Non-pigmented ciliary epithelial cell (primary cell): ENCODE results near the gene HCN2.
"Not testable (repeated sequence)": the region's sequence is repeated elsewhere in the genome, so short reads cannot be mapped to it uniquely, and the experiment has no call there.

Experiments used
- DNase-seq: peaks from one replicate; pipeline ENCODE4 v3.0.0-alpha.2; 2010; ENCODE audit warnings: low read depth

The HCN2 gene

DNA sequence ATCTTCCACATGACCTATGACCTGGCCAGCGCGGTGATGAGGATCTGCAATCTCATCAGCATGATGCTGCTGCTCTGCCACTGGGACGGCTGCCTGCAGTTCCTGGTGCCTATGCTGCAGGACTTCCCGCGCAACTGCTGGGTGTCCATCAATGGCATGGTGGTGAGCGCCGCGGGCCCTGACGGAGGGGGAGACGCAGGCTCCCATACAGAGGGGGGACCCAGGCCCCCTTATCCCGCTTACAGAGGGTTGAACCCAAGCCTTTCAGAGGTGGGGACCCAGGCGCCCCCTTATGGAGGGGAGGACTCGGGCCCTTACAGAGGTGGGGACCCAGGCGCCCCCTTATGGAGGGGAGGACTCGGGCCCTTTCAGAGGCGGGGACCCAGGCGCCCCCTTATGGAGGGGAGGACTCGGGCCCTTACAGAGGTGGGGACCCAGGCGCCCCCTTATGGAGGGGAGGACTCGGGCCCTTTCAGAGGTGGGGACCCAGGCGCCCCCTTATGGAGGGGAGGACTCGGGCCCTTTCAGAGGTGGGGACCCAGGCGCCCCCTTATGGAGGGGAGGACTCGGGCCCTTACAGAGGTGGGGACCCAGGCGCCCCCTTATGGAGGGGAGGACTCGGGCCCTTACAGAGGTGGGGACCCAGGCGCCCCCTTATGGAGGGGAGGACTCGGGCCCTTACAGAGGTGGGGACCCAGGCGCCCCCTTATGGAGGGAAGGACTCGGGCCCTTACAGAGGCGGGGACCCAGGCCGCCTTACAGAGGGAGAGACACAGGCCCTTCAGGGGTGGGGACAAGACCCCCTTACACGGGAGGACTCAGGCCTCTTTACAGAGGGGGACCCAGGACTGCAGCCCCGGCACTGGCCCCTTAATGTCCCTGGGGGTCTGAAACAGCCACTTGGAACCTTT, 15.6 kb downstream of the HCN2 start:
- not testable (repeated sequence) for DNase-seq

DNA sequence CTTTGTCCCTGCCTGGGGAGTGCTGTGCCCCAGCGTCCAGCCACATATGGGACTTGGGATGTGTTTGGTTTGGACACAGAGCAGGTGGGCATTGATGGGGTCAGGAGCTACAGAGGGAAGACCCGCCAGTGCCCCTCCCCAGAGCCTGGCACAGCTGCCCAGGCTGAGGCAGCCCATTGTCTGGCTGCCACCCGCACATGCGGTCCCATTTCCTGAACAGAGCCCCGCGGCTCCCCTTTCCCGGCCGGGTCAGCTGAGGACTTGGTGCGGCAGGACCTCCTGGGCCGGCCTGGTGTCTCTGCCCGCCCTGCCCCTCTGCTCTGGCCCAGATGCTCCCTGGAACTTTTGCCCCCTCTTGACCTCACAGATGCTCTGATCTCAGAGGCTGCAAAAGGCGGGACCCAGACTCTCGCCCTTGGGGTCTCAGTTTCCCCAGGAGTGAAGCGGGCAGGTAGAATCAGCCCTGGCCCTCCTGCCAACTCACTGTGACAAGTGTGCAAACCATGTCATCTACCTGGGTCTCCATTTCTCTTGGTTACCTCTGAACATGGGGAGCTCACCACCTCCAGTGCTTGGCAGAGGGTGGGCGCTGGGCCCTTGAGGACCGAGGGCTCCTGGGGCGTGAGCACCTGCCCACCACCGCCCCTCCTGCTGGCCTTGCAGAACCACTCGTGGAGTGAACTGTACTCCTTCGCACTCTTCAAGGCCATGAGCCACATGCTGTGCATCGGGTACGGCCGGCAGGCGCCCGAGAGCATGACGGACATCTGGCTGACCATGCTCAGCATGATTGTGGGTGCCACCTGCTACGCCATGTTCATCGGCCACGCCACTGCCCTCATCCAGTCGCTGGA, 17.8 kb downstream of the HCN2 start:
- DNase-seq: no peak

DNA sequence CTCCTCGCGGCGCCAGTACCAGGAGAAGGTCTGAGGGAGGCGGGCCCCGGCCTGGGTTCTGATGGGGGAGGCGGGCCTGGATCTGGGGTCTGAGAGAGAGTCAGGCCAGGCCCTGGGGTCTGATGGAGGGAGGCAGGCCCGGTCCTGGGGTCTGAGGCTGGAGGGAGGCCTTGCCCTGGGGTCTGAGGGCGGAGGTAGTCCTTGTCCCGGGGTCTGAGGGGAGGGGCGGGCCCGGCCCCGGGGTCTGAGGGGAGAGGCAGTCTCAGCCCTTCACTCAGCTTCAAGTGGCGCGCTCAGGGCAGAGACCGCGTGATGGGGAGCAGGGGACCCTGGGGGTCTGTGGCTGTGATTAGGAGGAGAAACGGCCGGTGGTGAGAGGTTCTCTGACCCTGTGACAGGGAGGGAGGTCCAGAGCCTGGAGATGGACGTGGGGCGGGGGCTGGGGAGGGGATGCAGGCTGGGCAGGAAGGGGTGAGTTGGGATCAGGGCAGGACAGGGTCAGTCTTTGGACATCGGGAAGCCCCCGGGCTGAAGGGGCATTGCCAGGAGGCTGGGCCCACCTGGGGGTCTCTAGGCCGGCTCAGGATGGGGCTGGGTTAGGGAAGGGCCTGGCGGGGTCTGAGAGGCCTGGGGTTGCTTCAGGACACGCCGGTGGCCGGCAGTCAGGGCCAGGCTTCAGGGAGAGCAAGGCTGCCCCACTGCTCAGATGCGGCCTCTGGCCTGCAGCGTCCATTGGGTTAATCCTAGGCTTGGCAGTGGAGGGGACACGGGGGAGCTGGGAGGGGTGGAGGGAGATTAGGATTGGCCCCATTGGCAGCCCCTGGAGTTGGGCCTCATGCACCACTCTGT, 18.7 kb downstream of the HCN2 start:
- DNase-seq: no peak

DNA sequence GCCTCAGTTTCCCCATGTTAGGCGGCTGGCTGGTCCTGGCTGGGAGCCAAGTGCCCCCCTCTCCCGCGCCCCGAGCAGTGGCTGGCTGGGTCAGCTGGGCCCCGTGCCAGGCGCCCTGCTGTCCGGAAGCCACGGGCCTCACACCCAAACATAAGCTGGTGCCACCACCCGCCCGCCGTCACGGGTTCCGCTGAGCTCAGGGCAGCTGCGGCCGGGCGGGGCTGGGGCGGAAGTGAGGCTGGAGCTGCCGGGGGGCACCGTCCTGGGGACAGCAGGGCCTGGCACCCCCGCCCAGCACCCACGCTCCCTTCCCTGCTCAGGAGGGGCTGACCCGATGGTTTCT, 19.3 kb downstream of the HCN2 start:
- no peak for DNase-seq

DNA sequence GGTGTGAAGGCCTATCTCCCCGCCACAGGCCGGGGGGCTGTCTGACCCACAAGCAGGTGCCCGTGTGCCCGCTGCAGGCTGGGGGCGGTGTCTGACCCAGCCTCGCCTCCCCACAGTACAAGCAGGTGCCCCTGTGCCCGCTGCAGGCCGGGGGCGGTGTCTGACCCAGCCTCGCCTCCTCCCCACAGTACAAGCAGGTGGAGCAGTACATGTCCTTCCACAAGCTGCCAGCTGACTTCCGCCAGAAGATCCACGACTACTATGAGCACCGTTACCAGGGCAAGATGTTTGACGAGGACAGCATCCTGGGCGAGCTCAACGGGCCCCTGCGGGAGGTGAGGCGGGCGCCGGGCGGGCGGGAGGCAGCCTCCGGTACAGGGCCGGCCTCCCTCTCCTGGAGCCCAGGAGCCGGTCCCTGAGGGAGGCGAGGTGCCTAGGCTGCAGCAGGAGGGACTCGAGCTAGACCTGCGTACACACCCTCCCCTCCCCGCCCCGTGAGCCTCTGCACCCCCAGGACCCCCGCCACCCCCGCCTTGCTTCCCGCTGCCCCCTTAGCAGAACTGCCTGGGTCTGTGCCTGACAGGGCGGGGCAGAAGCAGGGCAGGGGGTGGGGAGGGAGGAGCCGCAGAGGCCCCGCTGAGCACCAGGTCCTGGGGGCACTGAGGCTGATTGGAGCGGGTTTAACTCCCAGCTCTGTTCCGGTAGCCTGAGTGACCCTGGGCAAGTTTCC, 20.6 kb downstream of the HCN2 start:
- no peak for DNase-seq

DNA sequence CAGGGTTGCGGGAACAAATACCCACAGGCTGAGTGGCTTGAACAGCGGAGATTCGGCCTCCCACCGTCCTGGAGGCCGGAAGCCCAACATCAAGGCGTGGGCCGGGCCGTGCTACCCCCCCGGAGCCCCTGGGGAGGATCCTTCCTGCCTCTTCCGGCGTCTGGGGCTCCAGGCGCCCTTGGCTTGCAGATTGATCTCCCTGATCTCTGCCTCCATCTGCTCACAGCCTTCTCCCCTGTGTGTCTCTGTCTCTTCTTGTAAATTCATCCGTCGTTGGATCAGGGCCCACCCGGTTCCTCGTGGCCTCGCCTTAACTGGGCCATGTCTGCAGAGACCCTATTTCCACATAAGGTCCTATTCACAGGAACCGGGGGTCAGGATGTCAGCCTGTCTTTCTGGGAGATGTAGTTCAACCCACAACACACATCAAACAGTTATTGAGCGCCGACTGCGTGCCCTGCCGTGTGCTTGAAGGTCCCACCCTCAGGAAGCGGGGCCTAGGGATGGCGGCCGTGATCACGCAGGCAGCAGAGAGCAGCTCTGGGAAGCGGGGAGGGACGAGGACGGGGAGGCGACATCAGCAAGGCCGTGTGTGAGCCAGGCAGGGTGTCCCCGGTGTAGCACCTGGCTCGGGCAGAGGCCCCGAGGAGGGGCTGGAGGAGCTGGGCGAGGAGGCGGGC, 21.3 kb downstream of the HCN2 start:
- peak; percentile 65 for DNase-seq

DNA sequence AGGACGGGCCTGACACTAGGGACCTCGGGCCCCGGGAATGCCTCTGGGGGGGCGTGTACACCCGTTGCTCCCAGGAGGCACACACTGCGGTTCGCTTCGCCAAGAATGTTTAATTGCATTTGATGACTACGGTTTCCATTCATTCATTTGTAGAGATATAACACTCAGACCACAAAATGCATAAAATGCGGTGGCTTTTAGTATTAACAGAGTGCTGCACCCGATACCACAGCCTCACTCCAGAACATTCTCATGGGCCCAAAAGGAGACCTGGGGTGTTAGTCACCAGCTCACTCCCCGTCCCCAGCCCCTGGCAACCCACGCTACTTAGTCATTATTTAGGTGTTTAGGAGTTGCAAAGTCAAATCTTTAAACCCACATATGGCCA, 21.8 kb downstream of the HCN2 start:
- DNase-seq: peak; percentile 96

DNA sequence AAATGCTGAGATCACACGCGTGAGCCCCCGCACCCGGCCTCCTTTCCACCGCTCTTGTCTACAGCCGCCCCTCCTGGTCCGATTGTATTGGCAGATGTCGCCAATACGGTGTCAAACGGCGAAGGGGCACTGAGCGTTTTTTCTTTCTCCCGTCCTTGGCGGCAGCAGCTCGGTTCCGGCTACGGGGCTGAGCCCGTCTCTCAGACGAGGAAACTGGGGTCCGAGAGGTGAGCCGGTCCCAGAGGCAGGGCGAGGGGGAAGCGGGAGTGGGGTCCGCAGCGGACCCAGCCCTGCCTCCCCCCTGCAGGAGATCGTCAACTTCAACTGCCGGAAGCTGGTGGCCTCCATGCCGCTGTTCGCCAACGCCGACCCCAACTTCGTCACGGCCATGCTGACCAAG, 23.3 kb downstream of the HCN2 start:
- no peak for DNase-seq

DNA sequence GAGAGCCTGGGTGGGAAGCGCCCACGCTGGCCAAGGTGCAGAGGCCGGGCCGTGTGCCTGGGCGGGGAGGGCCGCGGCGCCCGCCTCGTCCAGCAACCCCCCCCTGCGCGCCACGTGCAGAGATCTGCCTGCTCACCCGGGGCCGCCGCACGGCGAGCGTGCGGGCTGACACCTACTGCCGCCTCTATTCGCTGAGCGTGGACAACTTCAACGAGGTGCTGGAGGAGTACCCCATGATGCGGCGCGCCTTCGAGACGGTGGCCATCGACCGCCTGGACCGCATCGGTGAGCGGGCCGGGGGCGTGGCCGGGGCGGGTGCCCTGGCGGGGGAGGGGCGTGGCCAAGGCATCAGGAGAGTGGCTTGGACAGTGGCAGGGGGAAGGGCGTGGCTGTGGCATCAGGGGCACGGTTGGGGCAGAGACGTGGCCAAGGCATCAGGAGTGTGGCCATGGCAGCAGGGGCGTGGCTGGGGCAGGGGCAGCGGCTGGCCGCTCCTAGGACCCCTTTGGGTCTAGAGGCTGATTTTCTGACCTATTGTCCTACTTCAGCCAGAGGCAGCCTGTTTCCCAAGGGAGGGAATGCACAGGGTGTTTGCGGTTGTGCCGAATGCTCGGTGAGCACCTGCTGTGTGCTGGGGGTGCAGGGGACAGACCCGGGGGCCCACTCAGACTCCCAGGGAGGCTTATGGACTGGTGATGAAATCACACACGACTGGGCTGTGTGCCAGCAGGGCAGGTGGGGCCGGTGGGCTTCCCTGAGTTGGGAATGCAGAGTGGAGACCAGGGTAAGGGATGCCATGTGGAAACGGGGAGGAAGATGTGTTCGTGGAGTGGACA, 24.3 kb downstream of the HCN2 start:
- no peak for DNase-seq

DNA sequence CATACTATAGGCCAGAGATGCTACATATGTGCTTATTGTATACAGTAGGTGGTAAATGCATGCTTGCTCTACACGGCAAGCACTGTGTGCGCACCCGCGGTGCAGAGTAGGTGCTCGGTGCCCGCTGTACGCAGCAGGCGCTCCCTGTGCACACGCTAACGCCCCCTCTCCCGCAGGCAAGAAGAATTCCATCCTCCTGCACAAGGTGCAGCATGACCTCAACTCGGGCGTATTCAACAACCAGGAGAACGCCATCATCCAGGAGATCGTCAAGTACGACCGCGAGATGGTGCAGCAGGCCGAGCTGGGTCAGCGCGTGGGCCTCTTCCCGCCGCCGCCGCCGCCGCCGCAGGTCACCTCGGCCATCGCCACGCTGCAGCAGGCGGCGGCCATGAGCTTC, 25.9 kb downstream of the HCN2 start:
- no peak for DNase-seq

DNA sequence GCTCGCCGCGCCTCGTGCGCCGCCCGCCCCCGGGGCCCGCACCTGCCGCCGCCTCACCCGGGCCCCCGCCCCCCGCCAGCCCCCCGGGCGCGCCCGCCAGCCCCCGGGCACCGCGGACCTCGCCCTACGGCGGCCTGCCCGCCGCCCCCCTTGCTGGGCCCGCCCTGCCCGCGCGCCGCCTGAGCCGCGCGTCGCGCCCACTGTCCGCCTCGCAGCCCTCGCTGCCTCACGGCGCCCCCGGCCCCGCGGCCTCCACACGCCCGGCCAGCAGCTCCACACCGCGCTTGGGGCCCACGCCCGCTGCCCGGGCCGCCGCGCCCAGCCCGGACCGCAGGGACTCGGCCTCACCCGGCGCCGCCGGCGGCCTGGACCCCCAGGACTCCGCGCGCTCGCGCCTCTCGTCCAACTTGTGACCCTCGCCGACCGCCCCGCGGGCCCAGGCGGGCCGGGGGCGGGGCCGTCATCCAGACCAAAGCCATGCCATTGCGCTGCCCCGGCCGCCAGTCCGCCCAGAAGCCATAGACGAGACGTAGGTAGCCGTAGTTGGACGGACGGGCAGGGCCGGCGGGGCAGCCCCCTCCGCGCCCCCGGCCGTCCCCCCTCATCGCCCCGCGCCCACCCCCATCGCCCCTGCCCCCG, 26.5 kb downstream of the HCN2 start:
- no peak for DNase-seq

DNA sequence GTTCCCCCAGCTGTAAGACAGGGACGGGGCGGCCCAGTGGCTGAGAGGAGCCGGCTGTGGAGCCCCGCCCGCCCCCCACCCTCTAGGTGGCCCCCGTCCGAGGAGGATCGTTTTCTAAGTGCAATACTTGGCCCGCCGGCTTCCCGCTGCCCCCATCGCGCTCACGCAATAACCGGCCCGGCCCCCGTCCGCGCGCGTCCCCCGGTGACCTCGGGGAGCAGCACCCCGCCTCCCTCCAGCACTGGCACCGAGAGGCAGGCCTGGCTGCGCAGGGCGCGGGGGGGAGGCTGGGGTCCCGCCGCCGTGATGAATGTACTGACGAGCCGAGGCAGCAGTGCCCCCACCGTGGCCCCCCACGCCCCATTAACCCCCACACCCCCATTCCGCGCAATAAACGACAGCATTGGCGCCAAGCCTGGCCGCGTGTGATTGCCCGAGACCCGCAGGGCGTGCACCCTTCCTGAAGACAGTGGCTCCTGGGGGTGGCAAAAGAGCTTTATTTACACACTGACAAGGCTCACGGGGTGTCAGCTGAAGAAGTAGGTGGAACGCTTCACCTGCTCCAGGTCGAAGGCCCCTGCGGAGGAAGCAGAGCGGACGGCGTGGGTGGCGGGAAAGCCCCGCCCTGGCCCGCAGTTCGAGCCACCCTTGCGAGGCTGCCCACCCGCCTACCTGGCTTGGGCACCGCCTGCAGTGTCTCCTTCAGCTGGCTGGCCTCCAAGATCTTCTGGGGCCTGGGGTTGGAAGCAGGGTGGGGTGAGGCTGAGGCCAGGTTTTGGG, 27.3 kb downstream of the HCN2 start:
- DNase-seq: no peak

DNA sequence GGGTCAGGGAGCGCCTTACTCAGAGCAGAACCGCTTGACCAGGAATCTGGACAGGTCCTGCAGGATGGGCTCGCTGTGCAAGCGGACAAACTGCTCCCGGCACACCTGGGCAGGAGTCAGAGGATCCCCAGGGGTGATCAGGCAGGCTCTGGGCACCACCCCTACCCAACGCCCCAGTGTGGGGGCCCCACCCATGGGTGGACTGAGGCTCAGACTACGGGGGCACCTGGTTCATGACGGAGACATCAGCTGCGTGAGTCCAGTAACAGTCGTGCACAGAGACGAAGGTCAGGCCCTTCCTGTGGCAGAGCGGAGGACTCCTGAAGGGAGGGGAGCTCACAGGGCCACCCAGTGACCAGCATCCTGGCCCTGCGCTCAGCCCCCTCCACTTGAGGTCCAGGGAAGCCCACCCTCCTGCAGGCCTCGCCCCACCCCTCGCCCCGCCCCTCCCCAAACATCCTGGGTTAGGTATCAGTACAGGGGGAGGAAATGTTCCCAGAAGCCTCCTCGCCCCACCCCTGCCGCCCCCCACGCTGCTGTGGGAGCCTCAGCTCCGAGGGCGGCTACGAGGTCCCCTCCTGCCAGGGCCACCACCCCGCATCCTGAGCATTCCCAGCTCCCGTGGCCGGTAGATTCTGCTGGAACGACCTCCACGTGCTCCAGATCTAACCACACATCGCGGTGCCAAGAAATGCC, 28.0 kb downstream of the HCN2 start:
- no peak for DNase-seq

DNA sequence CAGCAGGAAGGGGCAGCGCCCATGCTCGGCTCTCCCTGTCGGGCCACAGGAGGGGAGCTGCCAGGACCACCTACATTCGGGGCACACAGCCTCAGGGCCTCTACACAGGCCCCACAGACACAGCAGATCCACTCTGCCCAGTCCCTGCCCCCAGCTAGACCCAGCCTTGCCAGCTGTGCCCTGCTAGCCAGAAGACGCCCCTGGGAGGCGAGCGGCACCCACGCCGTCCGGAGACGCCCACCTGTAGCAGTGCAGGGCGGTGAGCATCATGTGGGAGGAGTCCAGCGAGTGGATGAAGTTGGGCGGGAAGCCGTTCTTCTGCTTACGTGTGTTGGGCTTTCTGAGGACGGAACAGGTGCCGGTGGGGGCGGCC, 28.6 kb downstream of the HCN2 start:
- no peak for DNase-seq

DNA sequence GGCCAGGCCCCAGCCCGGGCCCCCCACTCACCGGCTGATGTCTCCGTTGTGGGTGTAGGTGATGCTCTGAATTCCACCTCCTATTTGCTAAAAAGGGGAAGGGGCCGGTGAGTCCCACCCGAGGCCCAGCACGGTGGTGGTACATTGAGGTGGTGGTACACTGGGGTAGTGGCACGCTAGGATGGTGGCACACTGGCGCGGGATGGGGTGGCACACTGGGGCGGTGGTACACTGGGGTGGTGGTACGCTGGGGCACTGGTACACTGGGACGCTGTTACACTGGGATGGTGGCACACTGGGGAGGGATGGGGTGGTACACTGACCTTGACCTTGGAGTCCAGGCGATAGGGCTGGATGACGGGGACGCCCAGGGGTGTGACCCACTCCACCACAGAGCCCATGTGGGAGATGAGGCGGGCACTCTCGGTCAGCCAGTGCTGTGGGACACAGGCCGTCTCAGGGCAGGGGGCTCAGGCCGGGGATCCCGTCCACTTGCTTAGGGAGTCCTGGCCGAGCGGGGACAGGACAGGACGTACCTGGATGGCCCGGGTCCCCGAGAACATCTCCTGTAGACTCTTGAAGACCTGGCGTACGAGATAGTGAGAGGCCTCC, 29.1 kb downstream of the HCN2 start:
- no peak for DNase-seq

DNA sequence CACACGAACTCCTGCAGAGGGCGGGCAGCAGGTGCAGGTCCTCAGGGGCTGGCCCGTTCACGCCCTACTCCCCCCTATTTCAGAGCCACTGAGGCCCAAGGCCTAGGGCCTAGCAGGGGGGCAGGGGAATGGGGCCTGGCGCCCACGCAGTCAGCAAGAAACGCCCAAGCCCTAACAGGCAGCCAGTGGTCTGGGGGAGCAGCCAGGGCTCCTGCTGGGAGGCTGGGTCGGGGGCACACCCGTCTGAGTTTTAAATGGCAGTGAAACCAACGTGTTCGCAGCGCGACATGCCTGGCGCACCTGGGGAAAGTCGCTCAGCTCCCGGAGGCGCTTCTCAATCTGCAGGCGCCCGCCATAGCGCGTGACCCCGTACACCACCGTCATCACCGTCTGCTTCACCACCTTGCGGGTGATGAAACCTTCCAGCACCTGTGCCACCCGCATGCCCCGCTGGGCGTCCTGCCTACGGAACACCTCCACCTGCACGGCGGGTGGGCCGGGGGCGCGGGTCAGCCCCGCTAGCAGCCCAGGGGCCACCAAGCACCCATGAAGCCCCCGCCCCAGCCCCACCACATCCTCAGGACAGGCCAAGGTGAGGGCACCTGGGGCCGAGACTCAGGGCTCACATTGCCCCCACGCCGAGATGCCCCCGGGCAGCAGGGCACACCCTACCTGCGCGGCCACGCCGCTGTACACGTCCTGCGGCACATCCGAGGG, 29.8 kb downstream of the HCN2 start:
- no peak for DNase-seq

DNA sequence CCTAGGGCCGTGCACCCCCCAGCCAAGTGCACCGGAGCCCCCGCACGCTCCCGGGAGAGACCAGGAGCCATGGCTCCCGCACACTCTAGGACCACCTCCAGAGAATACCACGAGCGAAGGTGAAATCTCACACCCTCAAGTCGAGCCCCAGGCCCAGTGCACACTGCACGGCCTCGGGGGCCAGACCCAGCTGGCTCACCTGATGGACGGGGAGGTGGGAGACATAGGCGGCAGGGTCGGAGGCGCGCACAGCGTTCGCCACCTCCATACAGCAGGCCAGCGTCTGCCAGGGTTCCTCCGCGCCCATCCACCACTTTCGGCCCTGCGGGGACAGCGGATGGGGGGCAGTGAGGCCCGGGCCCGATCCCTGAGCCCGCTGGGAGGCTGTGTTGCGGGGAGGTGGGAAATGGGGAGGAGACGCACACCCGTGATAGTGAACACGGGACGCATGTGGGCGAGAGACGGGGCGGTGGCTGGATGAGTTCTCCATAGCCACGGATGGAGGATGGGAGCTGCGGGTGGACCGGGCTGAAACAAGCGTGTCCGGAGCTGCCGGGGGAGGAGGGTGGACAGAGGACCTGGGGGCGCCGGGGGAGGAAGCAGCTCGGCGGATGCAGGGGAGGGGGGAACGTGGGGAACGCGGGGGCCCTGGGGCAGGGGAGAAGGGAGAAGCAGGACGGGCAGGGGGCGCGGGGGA, 30.6 kb downstream of the HCN2 start:
- DNase-seq: no peak
